SK-N-SH treated with all-trans-retinoic acid at 6 μM for 48 hours (cell line): Measurements from ENCODE around the gene YPEL2.
"Not testable (repeated sequence)": the region's sequence is repeated elsewhere in the genome, so short reads cannot be mapped to it uniquely, and the experiment has no call there.

ENCODE experiments used
- ATAC-seq: fragments of 200-7000 bp; cut with Tn5 transposase; 3 replicates; pipeline ENCODE4 v1.9.1; 2020; ENCODE audit warnings: mild to moderate bottlenecking, moderate library complexity
- ARNTL ChIP-seq: fragments of 450-650 bp; formaldehyde crosslinking; IDR thresholded peaks from 2 replicates; pipeline ENCODE4 v1.5.0; 2020; ENCODE audit warnings: low read depth, mild to moderate bottlenecking, moderate library complexity, borderline replicate concordance
- BACH2 ChIP-seq: fragments of 250-450 bp; sonication (Bioruptor Pico); IDR thresholded peaks from 2 replicates; pipeline ENCODE4 v1.9.0; 2021; ENCODE audit warnings: mild to moderate bottlenecking, borderline replicate concordance
- CSDC2 ChIP-seq: fragments of 250-450 bp; sonication (Bioruptor Pico); IDR thresholded peaks from 2 replicates; pipeline ENCODE4 v1.5.0; 2020; ENCODE audit warnings: mild to moderate bottlenecking, moderate library complexity
- OSR1 ChIP-seq: fragments of 250-450 bp; sonication (Bioruptor Pico); IDR thresholded peaks from 2 replicates; pipeline ENCODE4 v1.8.0; 2022; ENCODE audit warnings: moderate library complexity, mild to moderate bottlenecking, inconsistent platforms
- PATZ1 ChIP-seq: fragments of 250-450 bp; sonication (Bioruptor Pico); IDR thresholded peaks from 2 replicates; pipeline ENCODE4 v1.8.0; 2020; ENCODE audit warnings: mild to moderate bottlenecking, moderate library complexity, borderline replicate concordance
- RARB ChIP-seq: fragments of 250-450 bp; sonication (Bioruptor Pico); IDR thresholded peaks from 2 replicates; pipeline ENCODE4 v1.8.0; 2021; ENCODE audit warnings: mild to moderate bottlenecking, moderate library complexity
- SNAI2 ChIP-seq: fragments of 250-450 bp; sonication (Bioruptor Pico); IDR thresholded peaks from 2 replicates; pipeline ENCODE4 v1.5.0; 2020; ENCODE audit warnings: mild to moderate bottlenecking, moderate library complexity
- TCF4 ChIP-seq: fragments of 250-450 bp; sonication (Bioruptor Pico); IDR thresholded peaks from 2 replicates; pipeline ENCODE4 v1.8.0; 2021; ENCODE audit warnings: mild to moderate bottlenecking, moderate library complexity, borderline replicate concordance
- ZC3H10 ChIP-seq: fragments of 250-450 bp; sonication (Bioruptor Pico); IDR thresholded peaks from 2 replicates; pipeline ENCODE4 v1.5.1; 2021; ENCODE audit warnings: mild to moderate bottlenecking, moderate library complexity
- ZFP3 ChIP-seq: fragments of 250-450 bp; sonication (Bioruptor Pico); IDR thresholded peaks from 2 replicates; pipeline ENCODE4 v1.5.0; 2020; ENCODE audit warnings: mild to moderate bottlenecking, moderate library complexity
- ZFP30 ChIP-seq: fragments of 450-650 bp; formaldehyde crosslinking; IDR thresholded peaks from 2 replicates; pipeline ENCODE4 v1.5.0; 2022; ENCODE audit warnings: mild to moderate bottlenecking, moderate library complexity
- ZNF70 ChIP-seq: fragments of 450-650 bp; formaldehyde crosslinking; IDR thresholded peaks from 2 replicates; pipeline ENCODE4 v1.5.0; 2020; ENCODE audit warnings: mild to moderate bottlenecking, moderate library complexity
- ZNF8 ChIP-seq: fragments of 450-650 bp; formaldehyde crosslinking; IDR thresholded peaks from 2 replicates; pipeline ENCODE4 v1.5.0; 2020; ENCODE audit warnings: mild to moderate bottlenecking, moderate library complexity
- TF ChIP-seq, protein P1 (sequence below): fragments of 250-450 bp; sonication (Bioruptor Pico); IDR thresholded peaks from 2 replicates; pipeline ENCODE4 v1.8.0; 2021; ENCODE audit warnings: low read depth, mild to moderate bottlenecking, moderate library complexity, borderline replicate concordance
- TF ChIP-seq, protein P2 (sequence below): fragments of 250-450 bp; sonication (Bioruptor Pico); IDR thresholded peaks from 2 replicates; pipeline ENCODE4 v1.5.0; 2020; ENCODE audit warnings: mild to moderate bottlenecking, moderate library complexity
- TF ChIP-seq, protein P3 (sequence below): fragments of 250-450 bp; sonication (Bioruptor Pico); IDR thresholded peaks from 2 replicates; pipeline ENCODE4 v1.5.1; 2020; ENCODE audit warnings: low read depth, mild to moderate bottlenecking, moderate library complexity

YPEL2 gene

DNA sequence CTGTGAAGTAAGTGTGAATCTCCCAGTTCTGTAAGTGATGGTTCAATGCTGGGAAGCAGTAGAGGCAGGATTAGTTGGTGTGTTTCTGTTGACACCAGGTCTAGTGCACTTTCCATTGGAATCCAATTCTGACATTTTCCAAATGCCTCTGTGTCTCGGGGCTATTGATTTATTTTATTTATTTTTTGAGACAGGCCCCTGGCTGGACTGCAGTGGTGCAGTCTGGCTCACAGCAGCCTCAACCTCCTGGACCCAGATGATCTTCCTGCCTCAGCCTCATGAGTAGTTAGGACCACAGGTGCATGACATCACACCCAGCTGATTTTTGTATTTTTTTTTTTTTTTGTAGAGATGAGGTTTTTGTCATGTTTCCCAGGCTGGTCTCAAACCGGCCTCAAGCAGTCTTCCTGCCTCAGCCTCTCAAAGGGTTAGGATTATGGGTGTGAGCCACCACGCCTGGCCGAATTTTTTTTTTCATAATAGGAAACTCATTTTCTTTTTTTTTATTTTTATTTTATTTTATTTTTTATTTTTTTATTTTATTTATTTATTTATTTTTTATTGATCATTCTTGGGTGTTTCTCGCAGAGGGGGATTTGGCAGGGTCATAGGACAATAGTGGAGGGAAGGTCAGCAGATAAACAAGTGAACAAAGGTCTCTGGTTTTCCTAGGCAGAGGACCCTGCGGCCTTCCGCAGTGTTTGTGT lies 61.7 kb downstream of the YPEL2 start:
- ATAC-seq: no peak
- no peak for TF ChIP-seq TCF4 (CRISPR knock-in tag)
- TF ChIP-seq, protein P1, sequence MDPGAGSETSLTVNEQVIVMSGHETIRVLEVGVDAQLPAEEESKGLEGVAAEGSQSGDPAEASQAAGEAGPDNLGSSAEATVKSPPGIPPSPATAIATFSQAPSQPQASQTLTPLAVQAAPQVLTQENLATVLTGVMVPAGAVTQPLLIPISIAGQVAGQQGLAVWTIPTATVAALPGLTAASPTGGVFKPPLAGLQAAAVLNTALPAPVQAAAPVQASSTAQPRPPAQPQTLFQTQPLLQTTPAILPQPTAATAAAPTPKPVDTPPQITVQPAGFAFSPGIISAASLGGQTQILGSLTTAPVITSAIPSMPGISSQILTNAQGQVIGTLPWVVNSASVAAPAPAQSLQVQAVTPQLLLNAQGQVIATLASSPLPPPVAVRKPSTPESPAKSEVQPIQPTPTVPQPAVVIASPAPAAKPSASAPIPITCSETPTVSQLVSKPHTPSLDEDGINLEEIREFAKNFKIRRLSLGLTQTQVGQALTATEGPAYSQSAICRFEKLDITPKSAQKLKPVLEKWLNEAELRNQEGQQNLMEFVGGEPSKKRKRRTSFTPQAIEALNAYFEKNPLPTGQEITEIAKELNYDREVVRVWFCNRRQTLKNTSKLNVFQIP (CRISPR knock-in tag): no peak

DNA sequence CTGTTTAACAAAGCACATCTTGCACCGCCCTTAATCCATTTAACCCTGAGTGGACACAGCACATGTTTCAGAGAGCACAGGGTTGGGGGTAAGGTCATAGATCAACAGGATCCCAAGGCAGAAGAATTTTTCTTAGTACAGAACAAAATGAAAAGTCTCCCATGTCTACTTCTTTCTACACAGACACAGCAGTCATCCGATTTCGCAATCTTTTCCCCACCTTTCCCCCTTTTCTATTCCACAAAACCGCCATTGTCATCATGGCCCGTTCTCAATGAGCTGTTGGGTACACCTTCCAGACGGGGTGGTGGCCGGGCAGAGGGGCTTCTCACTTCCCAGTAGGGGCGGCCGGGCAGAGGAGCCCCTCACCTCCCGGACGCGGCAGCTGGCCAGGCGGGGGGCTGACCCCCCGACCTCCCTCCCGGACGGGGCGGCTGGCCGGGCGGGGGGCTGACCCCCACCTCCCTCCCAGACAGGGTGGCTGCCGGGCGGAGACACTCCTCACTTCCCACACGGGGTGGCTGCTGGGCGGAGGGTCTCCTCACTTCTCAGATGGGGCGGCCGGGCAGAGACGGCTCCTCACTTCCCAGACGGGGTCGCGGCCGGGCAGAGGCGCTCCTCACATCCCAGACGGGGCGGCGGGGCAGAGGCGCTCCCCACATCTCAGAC lies 62.4 kb downstream of the YPEL2 start:
- ATAC-seq: not testable (repeated sequence)

DNA sequence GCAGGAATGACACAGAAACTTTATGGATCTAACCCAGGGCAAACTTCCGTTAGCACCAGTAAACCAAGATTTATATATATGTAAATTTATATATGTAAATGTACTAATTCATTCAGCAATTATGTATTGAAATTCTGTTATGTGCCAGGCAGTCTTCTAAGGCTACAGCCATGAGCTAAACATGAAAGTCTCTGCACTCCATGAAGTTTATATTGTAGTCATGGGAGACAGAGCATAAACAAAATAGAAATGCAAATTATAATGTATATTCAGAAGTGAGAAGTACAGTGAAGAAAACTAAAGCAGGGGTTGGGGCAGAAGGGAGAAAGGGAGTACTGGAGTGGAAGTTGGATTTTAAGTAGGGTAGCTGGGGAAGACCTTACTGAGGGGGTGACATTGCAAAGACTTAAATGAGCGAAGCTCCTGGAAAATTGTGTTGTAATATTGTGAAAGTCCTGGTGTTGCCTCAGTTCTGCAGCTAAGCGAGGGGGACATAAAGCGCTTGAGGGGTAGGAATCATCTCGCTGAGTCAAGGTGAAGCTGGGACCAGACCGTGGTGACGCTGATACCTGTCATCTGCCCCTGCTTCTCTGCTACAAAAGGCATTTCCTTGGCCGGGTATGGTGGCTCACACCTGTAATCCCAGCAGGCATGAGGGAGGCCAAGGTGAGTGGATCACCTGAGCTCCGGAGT lies 64.8 kb downstream of the YPEL2 start:
- TF ChIP-seq, protein P2, sequence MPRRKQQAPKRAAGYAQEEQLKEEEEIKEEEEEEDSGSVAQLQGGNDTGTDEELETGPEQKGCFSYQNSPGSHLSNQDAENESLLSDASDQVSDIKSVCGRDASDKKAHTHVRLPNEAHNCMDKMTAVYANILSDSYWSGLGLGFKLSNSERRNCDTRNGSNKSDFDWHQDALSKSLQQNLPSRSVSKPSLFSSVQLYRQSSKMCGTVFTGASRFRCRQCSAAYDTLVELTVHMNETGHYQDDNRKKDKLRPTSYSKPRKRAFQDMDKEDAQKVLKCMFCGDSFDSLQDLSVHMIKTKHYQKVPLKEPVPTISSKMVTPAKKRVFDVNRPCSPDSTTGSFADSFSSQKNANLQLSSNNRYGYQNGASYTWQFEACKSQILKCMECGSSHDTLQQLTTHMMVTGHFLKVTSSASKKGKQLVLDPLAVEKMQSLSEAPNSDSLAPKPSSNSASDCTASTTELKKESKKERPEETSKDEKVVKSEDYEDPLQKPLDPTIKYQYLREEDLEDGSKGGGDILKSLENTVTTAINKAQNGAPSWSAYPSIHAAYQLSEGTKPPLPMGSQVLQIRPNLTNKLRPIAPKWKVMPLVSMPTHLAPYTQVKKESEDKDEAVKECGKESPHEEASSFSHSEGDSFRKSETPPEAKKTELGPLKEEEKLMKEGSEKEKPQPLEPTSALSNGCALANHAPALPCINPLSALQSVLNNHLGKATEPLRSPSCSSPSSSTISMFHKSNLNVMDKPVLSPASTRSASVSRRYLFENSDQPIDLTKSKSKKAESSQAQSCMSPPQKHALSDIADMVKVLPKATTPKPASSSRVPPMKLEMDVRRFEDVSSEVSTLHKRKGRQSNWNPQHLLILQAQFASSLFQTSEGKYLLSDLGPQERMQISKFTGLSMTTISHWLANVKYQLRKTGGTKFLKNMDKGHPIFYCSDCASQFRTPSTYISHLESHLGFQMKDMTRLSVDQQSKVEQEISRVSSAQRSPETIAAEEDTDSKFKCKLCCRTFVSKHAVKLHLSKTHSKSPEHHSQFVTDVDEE: no peak
- TF ChIP-seq, protein P3, sequence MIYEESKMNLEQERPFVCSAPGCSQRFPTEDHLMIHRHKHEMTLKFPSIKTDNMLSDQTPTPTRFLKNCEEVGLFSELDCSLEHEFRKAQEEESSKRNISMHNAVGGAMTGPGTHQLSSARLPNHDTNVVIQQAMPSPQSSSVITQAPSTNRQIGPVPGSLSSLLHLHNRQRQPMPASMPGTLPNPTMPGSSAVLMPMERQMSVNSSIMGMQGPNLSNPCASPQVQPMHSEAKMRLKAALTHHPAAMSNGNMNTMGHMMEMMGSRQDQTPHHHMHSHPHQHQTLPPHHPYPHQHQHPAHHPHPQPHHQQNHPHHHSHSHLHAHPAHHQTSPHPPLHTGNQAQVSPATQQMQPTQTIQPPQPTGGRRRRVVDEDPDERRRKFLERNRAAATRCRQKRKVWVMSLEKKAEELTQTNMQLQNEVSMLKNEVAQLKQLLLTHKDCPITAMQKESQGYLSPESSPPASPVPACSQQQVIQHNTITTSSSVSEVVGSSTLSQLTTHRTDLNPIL (CRISPR knock-in tag): no peak
- no peak for TF ChIP-seq ZFP3 (CRISPR knock-in tag)
- TF ChIP-seq CSDC2 (CRISPR knock-in tag): no peak
- TF ChIP-seq SNAI2: no peak
- TF ChIP-seq OSR1 (CRISPR knock-in tag): no peak
- no peak for TF ChIP-seq ZFP30 (CRISPR knock-in tag)
- TF ChIP-seq ZNF70 (CRISPR knock-in tag): no peak
- no peak for TF ChIP-seq RARB (CRISPR knock-in tag)
- no peak for TF ChIP-seq PATZ1 (CRISPR knock-in tag)
- TF ChIP-seq BACH2 (CRISPR knock-in tag): no peak
- TF ChIP-seq ARNTL (CRISPR knock-in tag): no peak
- TF ChIP-seq, all 23 proteins: peak for 0
- no peak for ATAC-seq

- TF ChIP-seq, protein P1 (CRISPR knock-in tag): no peak
- TF ChIP-seq OSR1 (CRISPR knock-in tag) (no peak), PATZ1 (CRISPR knock-in tag) (no peak), ZC3H10 (CRISPR knock-in tag) (no peak), CSDC2 (CRISPR knock-in tag) (no peak), ZNF8 (CRISPR knock-in tag) (no peak), ZFP3 (CRISPR knock-in tag) (no peak)
- TF ChIP-seq, protein P3 (CRISPR knock-in tag): no peak
Observed at GRCh38 chr17:59397316-59398073, 66.0 kb downstream of the YPEL2 start.

More at GRCh38 chr17:59397316-59398073, 66.0 kb downstream of the YPEL2 start:
- no peak for ATAC-seq
